NCI-H2107 (cell line): ENCODE measurements around the gene CDC42BPB.
"Not testable (repeated sequence)": the region's sequence is repeated elsewhere in the genome, so short reads cannot be mapped to it uniquely, and the experiment has no call there.

Experiments
- DNase-seq: peaks from one replicate; lab custom pipeline; 2025; lab: John Stamatoyannopoulos, UW

CDC42BPB gene

DNA sequence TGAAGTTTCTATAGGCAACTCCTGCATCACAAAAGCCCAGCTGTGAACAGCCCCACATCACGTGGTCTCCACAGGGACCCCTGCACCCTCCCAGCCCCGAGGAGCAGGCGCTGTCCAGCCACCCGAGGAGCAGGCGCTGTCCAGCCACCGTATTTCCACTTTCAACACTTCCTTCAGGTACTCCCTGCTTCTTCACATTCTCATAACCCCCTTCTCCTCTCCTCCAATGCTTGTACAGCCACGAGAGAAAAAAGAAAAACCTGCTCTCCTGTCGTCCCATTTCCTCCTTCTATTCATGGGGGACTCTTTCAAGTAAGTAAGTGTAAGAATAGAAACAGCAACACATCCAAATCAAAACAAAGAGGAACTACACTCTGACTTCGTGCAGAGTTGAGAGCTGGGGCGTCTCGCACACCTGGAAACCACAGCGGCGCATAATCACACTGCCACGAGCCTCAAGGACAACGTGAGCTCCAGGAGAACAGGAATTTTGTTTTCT is 11.9 kb downstream of the CDC42BPB start:
- DNase-seq: no peak

DNA sequence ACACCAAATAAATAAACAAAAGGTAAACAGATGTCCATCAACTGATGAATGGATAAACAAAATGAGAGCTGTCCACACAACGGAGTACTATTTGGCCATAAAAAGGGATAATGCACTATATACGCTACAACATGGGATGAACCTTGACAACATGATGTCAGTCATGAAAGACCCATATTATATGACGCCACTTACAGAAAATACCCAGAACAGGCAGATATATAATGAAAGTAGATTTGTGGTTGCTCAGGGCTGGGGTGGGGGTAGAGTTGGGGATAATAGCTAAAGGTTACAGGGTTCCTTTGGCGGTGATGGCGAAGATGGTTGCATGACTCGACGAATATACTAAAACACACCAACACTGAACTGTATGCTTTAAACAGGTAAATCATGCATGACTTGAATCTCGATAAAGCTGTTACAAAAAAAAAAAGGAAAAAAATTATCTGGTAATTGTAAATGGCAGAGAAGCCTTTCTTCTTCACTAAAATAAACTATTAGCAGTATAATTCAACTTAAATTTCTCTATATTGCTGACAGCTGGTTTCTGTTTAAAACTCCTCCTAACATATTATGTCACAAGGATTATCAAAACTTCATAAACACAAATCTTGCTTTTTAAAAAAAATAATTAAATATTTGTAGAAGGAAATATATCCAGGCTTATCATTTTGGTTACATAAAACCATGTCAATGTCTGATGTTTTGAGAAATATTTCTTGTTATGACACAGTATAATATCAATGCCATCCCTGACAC is 13.9 kb downstream of the CDC42BPB start:
- DNase-seq: no peak

- DNase-seq: no peak
Observed at GRCh38 chr14:103041464-103041863, 15.9 kb downstream of the CDC42BPB start.

- no peak for DNase-seq
Observed at GRCh38 chr14:103033681-103034096, 23.7 kb downstream of the CDC42BPB start.

DNA sequence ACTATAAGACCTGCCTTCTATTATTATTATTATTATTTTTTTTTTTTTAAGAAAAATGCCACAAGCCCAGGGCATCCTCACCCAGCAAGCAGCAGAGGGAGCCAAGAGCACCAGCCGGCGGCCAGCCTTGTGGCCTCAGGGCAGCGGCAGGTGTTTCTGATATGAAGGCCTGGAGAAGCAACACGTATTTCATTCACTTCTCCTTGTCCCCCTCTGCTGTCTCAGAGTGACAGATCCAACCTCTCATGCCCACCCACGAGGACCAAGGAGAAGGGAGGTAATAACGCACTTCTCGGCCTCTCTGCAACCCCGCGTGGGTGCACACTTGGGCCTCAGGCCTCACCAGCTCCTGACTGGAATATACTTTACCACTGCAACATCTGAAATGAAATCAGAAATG is 25.4 kb downstream of the CDC42BPB start:
- DNase-seq: no peak

- no peak for DNase-seq
Observed at GRCh38 chr14:103031566-103031911, 25.8 kb downstream of the CDC42BPB start.

DNA sequence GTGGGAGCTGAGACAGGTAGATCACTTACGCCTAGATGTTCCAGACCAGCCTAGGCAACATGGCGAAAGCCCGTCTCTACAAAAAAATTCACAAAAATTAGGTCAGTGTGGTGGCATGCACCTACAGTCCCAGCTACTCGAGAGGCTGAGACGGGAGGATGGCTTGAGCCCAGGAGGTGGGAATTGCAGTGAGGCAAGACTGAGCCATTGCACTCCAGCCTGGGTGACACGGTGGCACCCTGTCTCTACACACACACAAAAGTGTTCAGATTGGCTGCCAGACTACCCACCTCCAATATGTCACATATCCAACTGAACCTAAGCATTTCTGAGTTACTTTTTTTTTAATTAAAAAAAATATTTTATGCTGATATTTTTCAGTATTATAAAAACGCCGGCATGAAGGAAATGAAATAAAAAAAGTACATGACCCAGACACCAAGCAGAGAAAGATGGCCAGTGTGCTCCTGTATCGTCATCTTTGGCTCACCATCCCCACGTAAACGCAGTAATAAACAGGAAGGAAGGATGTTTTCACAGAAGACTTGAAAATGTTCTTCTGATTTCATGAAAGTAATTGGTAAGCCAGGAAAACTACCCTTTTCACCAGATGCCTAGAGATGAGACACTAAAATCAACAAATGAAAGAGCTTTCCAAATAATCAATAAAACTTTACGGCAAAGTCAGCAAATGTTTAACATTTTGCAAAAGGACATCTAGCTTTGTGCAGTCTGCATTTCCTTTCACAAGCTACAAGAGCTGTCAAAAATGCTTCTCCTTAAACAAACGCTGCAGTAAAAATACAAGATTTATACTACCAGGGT is 26.4 kb downstream of the CDC42BPB start:
- no peak for DNase-seq

DNA sequence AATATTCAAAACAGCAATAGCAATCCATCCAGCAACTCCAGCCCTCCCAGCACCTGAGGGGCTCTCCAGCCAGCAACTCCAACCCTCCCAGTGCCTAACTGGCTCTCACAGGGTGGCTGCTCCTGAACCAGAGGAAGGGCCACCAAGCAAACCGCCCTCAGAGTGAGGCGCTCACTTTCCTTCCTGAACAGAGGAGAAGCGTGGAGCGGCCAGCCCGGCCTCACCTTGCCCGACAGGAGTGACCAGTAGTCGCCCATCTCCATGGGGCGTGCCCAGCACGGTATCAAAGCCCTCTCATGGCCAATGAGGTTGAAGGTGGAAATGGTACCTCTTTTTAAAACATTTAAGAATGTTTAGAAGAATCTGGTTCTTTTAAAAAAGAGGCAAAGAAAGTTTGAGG is 27.4 kb downstream of the CDC42BPB start:
- no peak for DNase-seq

GRCh38 chr14:103028772-103029171 is 28.6 kb downstream of the CDC42BPB start:
- no peak for DNase-seq

DNA sequence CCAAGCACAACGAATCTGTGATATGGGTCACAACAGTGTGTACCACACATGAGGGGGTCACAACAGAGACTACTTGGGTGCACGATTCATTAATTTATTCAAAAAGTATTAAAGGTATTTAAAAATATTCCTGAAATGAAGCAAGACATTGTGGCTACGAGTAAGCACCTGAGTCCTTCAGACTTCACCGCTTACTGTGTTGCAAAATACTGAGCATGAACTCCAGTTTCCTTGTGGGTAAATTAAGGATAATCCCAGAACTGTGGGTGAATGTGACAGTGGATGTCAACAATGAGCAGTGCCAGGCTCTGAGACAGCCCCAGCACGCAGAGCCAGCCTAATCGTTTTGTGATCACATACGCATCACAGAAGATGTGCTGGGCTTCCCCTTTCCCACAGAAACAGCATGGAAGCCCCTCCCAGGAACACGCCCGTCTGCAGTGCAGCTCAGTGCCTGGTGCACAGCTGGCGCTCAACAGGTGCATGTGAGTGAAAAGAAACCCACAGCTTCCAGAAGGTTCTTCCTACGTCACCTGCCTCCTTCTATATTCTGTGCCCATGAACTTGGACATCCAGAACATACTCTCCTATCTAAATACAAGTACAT is 29.1 kb downstream of the CDC42BPB start:
- no peak for DNase-seq

- DNase-seq: no peak
Observed at GRCh38 chr14:103027451-103027850, 29.9 kb downstream of the CDC42BPB start.

- no peak for DNase-seq
Observed at GRCh38 chr14:103026988-103027387, 30.4 kb downstream of the CDC42BPB start.

GRCh38 chr14:103026196-103026595 is 31.2 kb downstream of the CDC42BPB start:
- DNase-seq: not testable (repeated sequence)

DNA sequence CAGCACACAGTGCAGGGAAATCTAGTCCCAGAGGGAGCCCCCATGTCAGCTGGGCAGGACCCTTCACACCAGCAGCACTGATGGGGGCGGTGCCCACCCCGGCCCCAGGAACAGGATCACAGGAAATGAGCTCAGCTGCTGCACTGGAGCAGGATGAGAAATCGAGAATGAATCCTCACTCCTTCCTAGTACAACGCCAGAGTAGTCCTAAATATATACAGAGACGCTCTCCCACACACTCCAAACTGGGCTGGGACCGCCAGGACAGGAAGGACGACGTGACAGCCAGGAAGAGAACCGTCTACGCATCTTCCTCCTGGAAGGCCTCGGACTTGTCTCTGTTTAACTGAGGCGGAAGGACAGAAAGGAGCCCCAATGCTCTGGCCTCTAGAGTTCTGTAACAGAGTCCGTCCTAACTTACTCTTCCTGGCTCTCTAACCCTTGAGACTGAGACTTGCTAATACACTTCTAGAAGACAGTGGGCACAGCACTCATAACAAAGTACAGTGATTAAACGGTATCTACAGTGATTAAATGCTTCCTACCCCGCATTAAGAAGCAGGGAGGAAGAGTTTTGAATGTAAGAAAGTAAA is 33.4 kb downstream of the CDC42BPB start:
- DNase-seq: no peak

- DNase-seq: no peak
Observed at GRCh38 chr14:103022685-103023044, 34.7 kb downstream of the CDC42BPB start.

GRCh38 chr14:103022002-103022684 is 35.2 kb downstream of the CDC42BPB start:
- DNase-seq: peak; percentile 75

- no peak for DNase-seq
Observed at GRCh38 chr14:103021684-103022001, 35.7 kb downstream of the CDC42BPB start.

DNA sequence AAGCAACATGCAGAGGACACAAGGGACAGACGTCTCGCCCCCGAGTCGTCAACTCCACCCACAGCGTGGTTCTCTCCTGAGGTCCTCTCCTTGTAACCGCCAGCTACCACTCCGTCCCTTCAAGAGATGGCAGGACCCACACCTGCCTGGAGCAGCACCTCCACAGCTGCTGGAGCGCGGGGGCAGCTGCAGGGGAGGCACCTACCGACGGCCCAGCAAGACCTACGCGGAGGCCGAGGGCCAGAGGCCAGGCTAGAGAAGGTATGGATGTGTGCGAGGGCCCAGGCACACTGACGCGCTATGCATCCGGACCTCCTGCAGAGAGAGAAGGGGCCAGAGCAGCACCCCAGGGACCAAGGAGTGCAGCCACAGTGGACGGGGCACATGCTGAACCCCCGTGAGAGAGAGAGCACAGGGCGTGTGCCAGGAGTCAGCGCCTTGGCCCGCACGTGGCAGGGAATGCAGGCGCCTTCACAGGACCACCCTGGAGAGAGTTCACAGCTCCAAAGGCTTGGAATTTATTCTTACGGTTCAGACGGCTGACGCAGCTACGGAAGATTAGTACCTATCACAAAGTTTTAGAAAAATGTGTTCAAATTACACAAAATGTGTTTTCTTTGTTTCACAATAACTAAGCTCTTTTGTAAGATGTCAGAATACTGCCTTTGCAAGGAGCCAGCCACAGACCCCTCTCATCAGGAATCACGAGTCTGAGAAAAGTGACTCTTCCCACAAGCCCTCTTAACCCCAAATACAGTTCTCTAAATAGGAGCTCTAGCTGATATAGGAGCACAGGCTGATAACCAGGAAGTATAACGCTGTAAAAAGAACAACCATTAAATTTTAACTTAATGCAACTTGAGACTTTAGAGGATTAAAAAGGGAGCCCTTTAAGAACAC is 36.8 kb downstream of the CDC42BPB start:
- DNase-seq: no peak

- no peak for DNase-seq
Observed at GRCh38 chr14:103019826-103020225, 37.5 kb downstream of the CDC42BPB start.

- no peak for DNase-seq
Observed at GRCh38 chr14:103019236-103019635, 38.1 kb downstream of the CDC42BPB start.

DNA sequence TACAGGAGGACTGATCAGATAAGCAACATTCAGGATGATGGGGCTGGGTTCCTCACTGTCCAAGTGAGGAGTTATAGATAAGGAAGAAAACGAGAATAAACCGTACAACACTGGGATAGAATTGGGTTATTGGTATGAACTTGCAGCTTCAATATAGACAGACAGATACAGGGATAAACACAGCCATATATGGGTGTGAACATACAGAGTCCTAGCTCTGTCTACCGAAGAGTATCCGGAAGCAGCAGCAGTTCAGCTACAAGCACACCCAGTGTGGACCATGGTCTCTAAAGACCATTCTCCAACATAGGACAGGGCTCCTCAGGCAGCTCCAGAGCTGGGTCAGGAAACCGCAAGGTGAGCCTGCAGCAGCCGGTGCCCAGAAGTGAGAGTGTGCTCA is 40.8 kb downstream of the CDC42BPB start:
- DNase-seq: no peak
